H1 (cell line): ENCODE data around the gene VSTM4. TPM values are rescaled to one million over a fixed set of nuclear protein-coding genes. Genes with fewer than 3 reads are reported as not detected.

Experiments used
- CTCF ChIA-PET: fragments of 300-600 bp; sonication (Branson Sonifier 250); formaldehyde crosslinking; loops from one replicate; lab custom pipeline; 2021; ENCODE audit not compliant: partially characterized antibody; lab: Charles Lee
- POLR2A ChIA-PET: fragments of 300-600 bp; sonication (Branson Sonifier 250); formaldehyde crosslinking; loops from one replicate; lab custom pipeline; 2021; ENCODE audit warnings: inconsistent platforms; ENCODE audit not compliant: partially characterized antibody; lab: Charles Lee
- DNase-seq, 2 experiments: peaks; one replicate each; pipeline versions ENCODE4 v3.0.0 to v3.0.0-alpha.2; 2010 to 2022; ENCODE audit warnings: low spot score in 2 of 2, low read depth in 1 of 2, mixed read lengths in 1 of 2
- FAIRE-seq: peaks from 2 replicates; lab custom pipeline; 2011; peaks lifted over from hg19 to GRCh38; lab: Jason Lieb, UNC
- H2AFZ ChIP-seq: 2 replicates; pipeline ENCODE4 v1.8.1; 2012; ENCODE audit warnings: low read length, inconsistent platforms
- H2AK5ac ChIP-seq: 2 replicates; pipeline ENCODE4 v1.6.1; 2013; ENCODE audit warnings: low read depth, low read length
- H2BK120ac ChIP-seq: replicated peaks from 2 replicates; pipeline ENCODE3; 2013; ENCODE audit warnings: low read depth, low read length, inconsistent platforms
- H2BK12ac ChIP-seq: 2 replicates; pipeline ENCODE4 v1.6.1; 2013; ENCODE audit warnings: low read depth, low read length
- H2BK15ac ChIP-seq: 2 replicates; pipeline ENCODE4 v1.6.1; 2013; ENCODE audit warnings: low read length
- H2BK20ac ChIP-seq: 2 replicates; pipeline ENCODE4 v1.6.1; 2013; ENCODE audit warnings: low read length
- H2BK5ac ChIP-seq: 2 replicates; pipeline ENCODE4 v1.6.1; 2013; ENCODE audit warnings: low read depth, low read length
- H3K14ac ChIP-seq: 2 replicates; pipeline ENCODE4 v1.6.1; 2013; ENCODE audit warnings: inconsistent platforms; ENCODE audit not compliant: insufficient read length
- H3K18ac ChIP-seq: 2 replicates; pipeline ENCODE4 v1.6.1; 2013; ENCODE audit warnings: low read length; ENCODE audit errors: extremely low read depth
- H3K23ac ChIP-seq: 2 replicates; pipeline ENCODE4 v1.6.1; 2013; ENCODE audit warnings: inconsistent platforms; ENCODE audit not compliant: insufficient read length
- H3K23me2 ChIP-seq: 2 replicates; pipeline ENCODE4 v1.6.1; 2013; ENCODE audit warnings: low read depth, low read length
- H3K27ac ChIP-seq: 2 replicates; pipeline ENCODE4 v1.6.1; 2011; ENCODE audit warnings: low read depth, low read length, inconsistent platforms
- H3K27me3 ChIP-seq, 4 experiments: replicated peaks in 1 of 4; 1 replicate in 1 of 4; 2 replicates in 3 of 4; pipeline versions ENCODE4 v1.6.1 to v1.8.1; 2011 to 2013; ENCODE audit warnings: low read length in 3 of 4, mild to moderate bottlenecking in 3 of 4, inconsistent platforms in 2 of 4, mixed read lengths in 2 of 4, moderate library complexity in 1 of 4; ENCODE audit not compliant: control insufficient read depth in 3 of 4, insufficient read depth in 3 of 4; ENCODE audit errors: extremely low read depth in 1 of 4
- H3K36me3 ChIP-seq, 4 experiments: 2 replicates each; pipeline versions ENCODE4 v1.6.1 to v1.8.1; 2011 to 2013; ENCODE audit warnings: mild to moderate bottlenecking in 4 of 4, low read length in 3 of 4, moderate library complexity in 2 of 4, control low read depth in 1 of 4, inconsistent platforms in 1 of 4; ENCODE audit not compliant: insufficient read depth in 4 of 4, control insufficient read depth in 2 of 4
- H3K4ac ChIP-seq: replicated peaks from 2 replicates; pipeline ENCODE3; 2013; ENCODE audit warnings: low read length, low read depth, mixed read lengths, inconsistent platforms; ENCODE audit not compliant: insufficient read length
- H3K4me1 ChIP-seq, 4 experiments: replicated peaks in 1 of 4; 1 replicate in 1 of 4; 2 replicates in 3 of 4; pipeline versions ENCODE4 v1.6.1 to v1.8.1; 2011 to 2013; ENCODE audit warnings: low read length in 3 of 4, inconsistent platforms in 2 of 4, mixed read lengths in 1 of 4; ENCODE audit not compliant: insufficient read depth in 4 of 4, control insufficient read depth in 3 of 4
- H3K4me2 ChIP-seq, 2 experiments: 2 replicates each; pipeline versions ENCODE4 v1.6.1 to v1.8.1; 2011 to 2013; ENCODE audit warnings: low read depth in 2 of 2, low read length in 2 of 2, control low read depth in 1 of 2, inconsistent platforms in 1 of 2, mild to moderate bottlenecking in 1 of 2; ENCODE audit not compliant: insufficient read depth in 1 of 2
- H3K4me3 ChIP-seq, 4 experiments: fragments of 200-600, 300-600 bp in 1 of 4; sonication (generic), shearing (Covaris generic), sonication (Bioruptor Twin) in 1 of 4; 2 replicates each; pipeline versions ENCODE4 v1.5.1 to v1.8.1; 2011 to 2016; ENCODE audit warnings: low read length in 4 of 4, low read depth in 3 of 4, control low read depth in 2 of 4, inconsistent platforms in 2 of 4, mild to moderate bottlenecking in 2 of 4, mixed read lengths in 1 of 4, moderate library complexity in 1 of 4; ENCODE audit not compliant: insufficient read depth in 2 of 4; ENCODE audit errors: extremely low read depth in 1 of 4
- H3K56ac ChIP-seq: replicated peaks from 2 replicates; pipeline ENCODE3; 2013; ENCODE audit warnings: low read depth, mild to moderate bottlenecking, mixed read lengths, low read length, inconsistent platforms; ENCODE audit not compliant: insufficient read length
- H3K79me1 ChIP-seq: 2 replicates; pipeline ENCODE4 v1.6.1; 2013; ENCODE audit warnings: low read depth, low read length, control low read depth
- H3K79me2 ChIP-seq, 2 experiments: 2 replicates each; pipeline versions ENCODE4 v1.6.1 to v1.8.1; 2012 to 2013; ENCODE audit warnings: low read length in 2 of 2, mild to moderate bottlenecking in 2 of 2, inconsistent platforms in 1 of 2; ENCODE audit not compliant: insufficient read depth in 2 of 2, control insufficient read depth in 1 of 2
- H3K9ac ChIP-seq, 4 experiments: replicated peaks in 1 of 4; 1 replicate in 1 of 4; 2 replicates in 3 of 4; pipeline versions ENCODE4 v1.6.1 to v1.8.1; 2011 to 2013; ENCODE audit warnings: low read depth in 3 of 4, low read length in 3 of 4, control low read depth in 2 of 4, mild to moderate bottlenecking in 2 of 4, moderate library complexity in 2 of 4, inconsistent platforms in 1 of 4; ENCODE audit errors: extremely low read depth in 1 of 4
- H3K9me3 ChIP-seq, 2 experiments: 2 replicates each; pipeline versions ENCODE4 v1.6.1 to v1.8.1; 2012 to 2013; ENCODE audit warnings: mild to moderate bottlenecking in 2 of 2, moderate library complexity in 2 of 2, control low read depth in 1 of 2, inconsistent platforms in 1 of 2, low read depth in 1 of 2, low read length in 1 of 2, mixed read lengths in 1 of 2; ENCODE audit not compliant: insufficient read depth in 2 of 2
- H4K20me1 ChIP-seq, 2 experiments: replicated peaks in 1 of 2; 2 replicates each; pipeline versions ENCODE3 to v1.8.1; 2011 to 2013; ENCODE audit warnings: inconsistent platforms in 2 of 2, low read length in 2 of 2, mild to moderate bottlenecking in 1 of 2; ENCODE audit not compliant: insufficient read depth in 2 of 2, control insufficient read depth in 1 of 2
- H4K5ac ChIP-seq: 2 replicates; pipeline ENCODE4 v1.6.1; 2013; ENCODE audit warnings: low read length, low read depth, mixed read lengths, inconsistent platforms; ENCODE audit not compliant: insufficient read length
- H4K8ac ChIP-seq: 2 replicates; pipeline ENCODE4 v1.8.0; 2013; ENCODE audit warnings: mild to moderate bottlenecking, moderate library complexity, low read length, inconsistent platforms; ENCODE audit not compliant: insufficient read depth; ENCODE audit errors: extremely low read depth
- H4K91ac ChIP-seq: replicated peaks from 2 replicates; pipeline ENCODE3; 2013; ENCODE audit warnings: low read length, mixed read lengths, inconsistent platforms; ENCODE audit not compliant: insufficient read length
- ATF3 ChIP-seq: IDR thresholded peaks from 2 replicates; pipeline ENCODE4 v1.6.1; 2011; ENCODE audit warnings: low read depth, mild to moderate bottlenecking, low read length; ENCODE audit not compliant: insufficient read depth
- BCL11A ChIP-seq, 2 experiments: IDR thresholded peaks; one replicate each; pipeline ENCODE4 v1.6.1; 2011; ENCODE audit warnings: low read depth in 2 of 2, low read length in 2 of 2, mild to moderate bottlenecking in 2 of 2
- CTCF ChIP-seq, 3 experiments: IDR thresholded peaks; 1 replicate in 2 of 3; 2 replicates in 1 of 3; pipeline versions ENCODE4 v1.5.1 to v1.6.1; 2011; ENCODE audit warnings: low read length in 3 of 3, mild to moderate bottlenecking in 3 of 3, inconsistent platforms in 2 of 3, low read depth in 1 of 3, moderate library complexity in 1 of 3; ENCODE audit not compliant: insufficient read depth in 1 of 3; ENCODE audit errors: control extremely low read depth in 1 of 3
- EGR1 ChIP-seq: IDR thresholded peaks from 2 replicates; pipeline ENCODE4 v1.6.1; 2011; ENCODE audit warnings: low read depth, low read length, borderline replicate concordance
- HDAC6 ChIP-seq: IDR thresholded peaks from one replicate; pipeline ENCODE4 v1.7.1; 2012; ENCODE audit warnings: low read depth, mild to moderate bottlenecking, inconsistent platforms, low read length, moderate library complexity
- POLR2AphosphoS5 ChIP-seq: IDR thresholded peaks from 2 replicates; pipeline ENCODE4 v1.6.1; 2011; ENCODE audit warnings: low read depth, low read length
- SP4 ChIP-seq: IDR thresholded peaks from 2 replicates; pipeline ENCODE4 v1.6.1; 2012; ENCODE audit warnings: low read length, inconsistent platforms
- WGBS, 2 experiments: shearing (Covaris generic) in 1 of 2; methylation state at CpG; one replicate each; pipeline versions ENCODE4 v1.1.6 to v1.1.7; 2013 to 2015; ENCODE audit warnings: low lambda C conversion rate in 2 of 2, mixed read lengths in 2 of 2, inconsistent platforms in 1 of 2, low coverage in 1 of 2, missing lambda C conversion rate in 1 of 2; ENCODE audit not compliant: insufficient replicate concordance in 2 of 2, insufficient coverage in 1 of 2, insufficient read length in 1 of 2; ENCODE audit errors: extremely low coverage in 1 of 2, missing lambda C conversion rate in 1 of 2; 5-methylcytosine and 5-hydroxymethylcytosine counted together
- polyA plus RNA-seq, 7 experiments: library from polyadenylated mRNA; depleted of rRNA in 3 of 7; stranded (reverse) in 5 of 7; unstranded in 2 of 7; fragments of >200 nt in 5 of 7; fragments of 200-250 nt in 2 of 7; gene quantifications; 1 replicate in 5 of 7; 2 replicates in 1 of 7; 4 replicates in 1 of 7; pipeline versions ENCODE4 v1.2.1 to v1.2.3, GENCODE V29; 2011 to 2013; ENCODE audit warnings: missing spikeins in 2 of 7, mixed read lengths in 2 of 7
- total RNA-seq: library from RNA; stranded (reverse); fragmentation: NEBNext Ultra II Directional; extraction: Animal tissue kit (Norgen Biotek cat#: 25700); gene quantifications from 2 replicates; pipeline ENCODE4 v1.2.1, GENCODE V29; 2021

The VSTM4 gene
- total and polyA plus RNA-seq, 2 of the 8 experiments (the other 6 are each of a cell fraction or from before 2014, with no cell fraction given), result 0.48 to 0.73 TPM

DNA sequence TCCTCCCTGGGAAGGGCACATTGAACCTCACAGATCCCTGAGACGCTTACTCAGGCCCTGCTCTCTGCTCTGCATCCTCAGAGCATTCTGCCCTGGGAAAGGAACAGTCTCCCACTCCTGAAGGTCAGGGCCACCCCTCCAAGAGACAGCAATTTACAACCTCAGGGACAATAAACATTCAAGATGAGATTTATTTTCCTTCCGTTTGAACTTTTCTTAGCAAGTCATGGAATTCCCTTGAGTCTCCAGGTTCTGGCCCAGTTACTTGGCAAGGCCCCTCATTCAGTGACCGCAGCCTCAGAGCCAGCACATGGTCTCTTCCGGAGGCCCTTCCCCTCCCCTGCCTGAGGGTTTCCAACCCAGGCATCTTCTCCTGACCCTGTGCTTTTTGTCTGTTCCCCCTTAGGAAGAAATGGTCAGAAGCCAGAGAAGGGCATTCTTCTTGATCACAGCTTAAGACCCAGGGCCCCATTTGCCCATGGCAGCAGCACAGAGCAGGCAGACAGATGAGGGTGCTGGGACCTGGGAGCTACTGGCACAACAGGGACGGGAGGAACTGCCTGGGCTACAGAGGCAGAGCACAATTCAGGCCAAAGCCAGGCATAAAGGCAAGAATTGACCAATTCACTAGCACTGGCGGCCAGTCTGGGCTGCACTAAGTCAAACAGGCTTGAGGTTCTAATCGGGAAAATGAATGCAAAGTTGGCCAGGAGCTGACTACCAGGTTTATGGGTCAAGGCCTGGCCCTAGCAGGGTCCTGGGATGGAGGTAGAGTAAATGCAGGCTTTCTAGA is 56.7 kb downstream of the VSTM4 start:
- Histone ChIP-seq H2BK20ac (no peak overlapping the region), H4K20me1 (no peaks in the 10 kb centered on the region), H3K14ac (no peak overlapping the region), H3K4ac (no peak overlapping the region), H2BK120ac (no peak overlapping the region), H3K79me1 (no peaks in the 10 kb centered on the region), H2AFZ (no peak overlapping the region), H3K9ac (no peak overlapping the region), H3K36me3 (no peaks in the 10 kb centered on the region), H2BK5ac (no peak overlapping the region), H3K4me3 (no peak overlapping the region), H2BK12ac (no peak overlapping the region), H2BK15ac (no peak overlapping the region), H3K27ac (no peak overlapping the region), H3K23ac (no peak overlapping the region), H2AK5ac (no peak overlapping the region), H3K4me2 (no peak overlapping the region), H4K8ac (no peak overlapping the region; the same call in 1 of the 2 replicates), H3K27me3 (no peaks in the 10 kb centered on the region), H3K56ac (no peak overlapping the region), H3K79me2 (no peaks in the 10 kb centered on the region), H3K23me2 (no peaks in the 10 kb centered on the region), H3K9me3 (peaks cover 7 to 14% of the 10 kb centered on the region in 2 experiments; a peak in 3 of 4 replicates), H4K91ac (no peak overlapping the region), H3K4me1 (no peaks in the 10 kb centered on the region), H3K18ac (no peak overlapping the region), H4K5ac (no peak overlapping the region)
- DNase-seq (no peak), FAIRE-seq (no peak)
- CTCF ChIA-PET, result no interaction called here
- WGBS, 2 experiments, result 90% methylated on average over 7 of the region's 7 CpGs; no CpG with 5 or more reads in 1 of the 2 experiments
- TF ChIP-seq ATF3 (no peak), SP4 (no peak), POLR2AphosphoS5 (no peak), CTCF (IDR thresholded peaks at IDR 0.05; ENCODE audit: control extremely low read depth in 1 of 3, insufficient read depth in 1 of 3, low read depth in 1 of 3, low read length in 3 of 3) (no peak), EGR1 (no peak), HDAC6 (no peak), BCL11A (IDR thresholded peaks at IDR 0.05; ENCODE audit: low read depth in 2 of 2, low read length in 2 of 2) (no peak)
- POLR2A ChIA-PET, result no interaction called here
